Measurements from ENCODE around the gene SPIRE1. TPM values are rescaled to one million over a fixed set of nuclear protein-coding genes. Genes with fewer than 3 reads are reported as not detected.

The SPIRE1 gene
- polyA plus RNA-seq, 1 donor from 2014 or later, result 22.2 TPM

- no peak overlapping the region for H2AFZ ChIP-seq (ENCODE audit: low read depth, low read length)
- H3F3A ChIP-seq (ENCODE audit: insufficient read depth, low read length, poor library complexity, severe bottlenecking), result no peaks in the 10 kb centered on the region
- H3K27ac ChIP-seq (ENCODE audit: low read length), result no peak overlapping the region
- no peaks in the 10 kb centered on the region for H3K27me3 ChIP-seq (ENCODE audit: insufficient read depth, low read depth, low read length)
- no peaks in the 10 kb centered on the region for H4K20me1 ChIP-seq (ENCODE audit: insufficient read depth)
- no peak overlapping the region for H3K4me2 ChIP-seq (ENCODE audit: low read length)
- TF ChIP-seq CTCF (IDR thresholded peaks at IDR 0.05; ENCODE audit: poor library complexity, severe bottlenecking) (no peak), POLR2AphosphoS5 (IDR thresholded peaks at IDR 0.05) (no peak), EZH2 (IDR thresholded peaks at IDR 0.05; ENCODE audit: borderline replicate concordance, insufficient read depth, low read length, poor library complexity, severe bottlenecking) (no peak), MXI1 (conservative IDR thresholded peaks at IDR 0.05; ENCODE audit: poor library complexity, severe bottlenecking) (no peak), REST (IDR thresholded peaks at IDR 0.05; ENCODE audit: borderline replicate concordance) (no peak), TAF1 (IDR thresholded peaks at IDR 0.05; ENCODE audit: low read depth) (no peak), RAD21 (conservative IDR thresholded peaks at IDR 0.05) (no peak), SMC3 (conservative IDR thresholded peaks at IDR 0.05; ENCODE audit: poor library complexity) (no peak), EP300 (conservative IDR thresholded peaks at IDR 0.05; ENCODE audit: poor library complexity, severe bottlenecking) (no peak)
- H3K9me2 ChIP-seq (ENCODE audit: insufficient read depth, low read length), result no peaks in the 10 kb centered on the region
- no peak overlapping the region for H3K9ac ChIP-seq (ENCODE audit: low read length)
- no peaks in the 10 kb centered on the region for H3K9me3 ChIP-seq (ENCODE audit: low read length)
- no peaks in the 10 kb centered on the region for H3K79me2 ChIP-seq (replicated peaks; ENCODE audit: insufficient read depth, low read length)
- H3K4me3 ChIP-seq (ENCODE audit: low read length), result no peak overlapping the region
- H3K36me3 ChIP-seq (ENCODE audit: insufficient read depth, low read length), result peaks cover 17% of the 10 kb centered on the region
Measured at GRCh38 chr18:12460874-12461273, 197.0 kb downstream of the SPIRE1 start.

- H3K9me3 ChIP-seq (ENCODE audit: low read length), result no peaks in the 10 kb centered on the region
- no peak overlapping the region for H3K4me3 ChIP-seq (ENCODE audit: low read length)
- H2AFZ ChIP-seq (ENCODE audit: low read depth, low read length), result no peak overlapping the region
- no peak for TF ChIP-seq TAF1 (IDR thresholded peaks at IDR 0.05; ENCODE audit: low read depth)
- no peak for TF ChIP-seq POLR2AphosphoS5 (IDR thresholded peaks at IDR 0.05)
- no peaks in the 10 kb centered on the region for H3F3A ChIP-seq (ENCODE audit: insufficient read depth, low read length, poor library complexity, severe bottlenecking)
- no peak overlapping the region for H3K9ac ChIP-seq (ENCODE audit: low read length)
- H4K20me1 ChIP-seq (ENCODE audit: insufficient read depth), result no peaks in the 10 kb centered on the region
- no peak overlapping the region for H3K27ac ChIP-seq (ENCODE audit: low read length)
- H3K9me2 ChIP-seq (ENCODE audit: insufficient read depth, low read length), result no peaks in the 10 kb centered on the region
- no peak overlapping the region for H3K4me2 ChIP-seq (ENCODE audit: low read length)
- H3K27me3 ChIP-seq (ENCODE audit: insufficient read depth, low read depth, low read length), result no peaks in the 10 kb centered on the region
- peaks cover 21% of the 10 kb centered on the region for H3K36me3 ChIP-seq (ENCODE audit: insufficient read depth, low read length)
- H3K79me2 ChIP-seq (replicated peaks; ENCODE audit: insufficient read depth, low read length), result no peaks in the 10 kb centered on the region
Measured at GRCh38 chr18:12458771-12459170, 199.1 kb downstream of the SPIRE1 start.

- Histone ChIP-seq H3K36me3 (ENCODE audit: insufficient read depth, low read length) (peaks cover 7% of the 10 kb centered on the region), H3K27ac (ENCODE audit: low read length) (no peak overlapping the region), H3K4me2 (ENCODE audit: low read length) (no peak overlapping the region), H3F3A (ENCODE audit: insufficient read depth, low read length, poor library complexity, severe bottlenecking) (no peaks in the 10 kb centered on the region), H3K27me3 (ENCODE audit: insufficient read depth, low read depth, low read length) (no peaks in the 10 kb centered on the region), H2AFZ (ENCODE audit: low read depth, low read length) (no peak overlapping the region), H3K4me3 (ENCODE audit: low read length) (no peak overlapping the region), H3K9me3 (ENCODE audit: low read length) (no peaks in the 10 kb centered on the region), H3K9me2 (ENCODE audit: insufficient read depth, low read length) (no peaks in the 10 kb centered on the region), H3K9ac (ENCODE audit: low read length) (no peak overlapping the region), H3K79me2 (replicated peaks; ENCODE audit: insufficient read depth, low read length) (no peaks in the 10 kb centered on the region), H4K20me1 (ENCODE audit: insufficient read depth) (no peaks in the 10 kb centered on the region)
- TF ChIP-seq EZH2 (IDR thresholded peaks at IDR 0.05; ENCODE audit: borderline replicate concordance, insufficient read depth, low read length, poor library complexity, severe bottlenecking) (no peak), TAF1 (IDR thresholded peaks at IDR 0.05; ENCODE audit: low read depth) (no peak), SMC3 (conservative IDR thresholded peaks at IDR 0.05; ENCODE audit: poor library complexity) (no peak), REST (IDR thresholded peaks at IDR 0.05; ENCODE audit: borderline replicate concordance) (no peak), POLR2AphosphoS5 (IDR thresholded peaks at IDR 0.05) (no peak)
Measured at GRCh38 chr18:12456441-12456840, 201.5 kb downstream of the SPIRE1 start.

Measured in neural cell (in vitro differentiated cells).